T-helper 9 cell (primary cell): Measurements from ENCODE around the gene RIPOR2.
"Not testable (repeated sequence)": the region's sequence is repeated elsewhere in the genome, so short reads cannot be mapped to it uniquely, and the experiment has no call there.

Source experiments
- DNase-seq: peaks from one replicate; pipeline ENCODE4 v3.0.0-alpha.2; 2020

RIPOR2 gene

DNA sequence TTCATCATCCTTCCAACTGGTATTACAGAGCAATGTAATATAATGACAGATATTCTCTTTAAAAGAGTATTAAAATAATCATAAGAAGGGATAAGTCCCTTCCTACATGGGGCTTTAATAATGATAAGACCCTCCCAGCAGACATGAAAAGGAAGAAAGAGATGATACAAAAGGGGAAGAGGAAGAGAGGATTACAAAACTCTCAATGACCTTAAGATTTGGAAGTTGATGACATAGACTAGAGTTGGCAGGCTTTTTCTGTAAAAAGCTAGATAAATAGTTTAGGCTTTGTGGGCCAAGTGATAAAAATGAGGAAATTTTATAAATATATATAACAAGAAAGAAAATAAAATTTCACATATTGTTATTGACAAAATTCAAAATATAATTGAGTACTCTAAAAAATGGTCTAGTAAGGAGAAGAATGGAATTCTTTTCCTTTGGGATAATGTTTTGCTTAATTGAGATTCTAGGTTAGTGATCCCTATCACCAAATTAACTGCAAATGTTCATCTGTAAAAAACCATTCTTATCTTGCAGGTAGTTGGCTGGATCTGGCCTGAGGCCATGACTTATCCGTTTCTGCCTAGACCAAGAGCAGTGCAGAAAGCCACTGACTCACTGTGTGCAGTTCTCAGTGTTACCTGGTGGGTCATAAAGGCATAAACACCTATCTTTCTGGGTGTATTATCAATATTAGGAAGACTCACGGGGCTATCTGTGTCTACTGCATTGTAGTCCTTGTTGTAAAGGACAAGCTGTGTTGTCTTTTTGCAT, 11.0 kb downstream of the RIPOR2 start:
- no peak for DNase-seq

- no peak for DNase-seq
These were observed 11.8 kb downstream of the RIPOR2 start for GRCh38 chr6:24923885-24924401.

DNA sequence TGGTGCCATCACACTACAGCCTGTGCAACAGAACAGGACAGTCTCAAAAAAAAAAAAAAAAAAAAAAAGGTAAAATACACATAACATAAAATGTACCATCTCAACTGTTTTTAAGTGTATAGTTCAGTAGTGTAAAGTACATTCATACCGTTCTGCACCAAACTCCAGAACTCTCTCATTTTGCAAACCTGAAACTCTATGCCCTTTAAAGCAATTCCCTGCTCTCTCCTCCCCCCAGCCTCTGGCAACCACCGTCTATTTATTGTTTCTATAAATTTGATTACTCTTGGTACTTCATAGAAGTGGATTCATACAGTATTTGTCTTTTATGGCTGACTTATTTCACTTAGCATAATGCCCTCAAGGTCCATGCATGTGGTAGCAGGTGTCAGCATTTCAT, 12.9 kb downstream of the RIPOR2 start:
- no peak for DNase-seq

GRCh38 chr6:24922170-24922569, 13.6 kb downstream of the RIPOR2 start:
- DNase-seq: no peak

- DNase-seq: no peak
These were observed 15.6 kb downstream of the RIPOR2 start for GRCh38 chr6:24920136-24920535.

DNA sequence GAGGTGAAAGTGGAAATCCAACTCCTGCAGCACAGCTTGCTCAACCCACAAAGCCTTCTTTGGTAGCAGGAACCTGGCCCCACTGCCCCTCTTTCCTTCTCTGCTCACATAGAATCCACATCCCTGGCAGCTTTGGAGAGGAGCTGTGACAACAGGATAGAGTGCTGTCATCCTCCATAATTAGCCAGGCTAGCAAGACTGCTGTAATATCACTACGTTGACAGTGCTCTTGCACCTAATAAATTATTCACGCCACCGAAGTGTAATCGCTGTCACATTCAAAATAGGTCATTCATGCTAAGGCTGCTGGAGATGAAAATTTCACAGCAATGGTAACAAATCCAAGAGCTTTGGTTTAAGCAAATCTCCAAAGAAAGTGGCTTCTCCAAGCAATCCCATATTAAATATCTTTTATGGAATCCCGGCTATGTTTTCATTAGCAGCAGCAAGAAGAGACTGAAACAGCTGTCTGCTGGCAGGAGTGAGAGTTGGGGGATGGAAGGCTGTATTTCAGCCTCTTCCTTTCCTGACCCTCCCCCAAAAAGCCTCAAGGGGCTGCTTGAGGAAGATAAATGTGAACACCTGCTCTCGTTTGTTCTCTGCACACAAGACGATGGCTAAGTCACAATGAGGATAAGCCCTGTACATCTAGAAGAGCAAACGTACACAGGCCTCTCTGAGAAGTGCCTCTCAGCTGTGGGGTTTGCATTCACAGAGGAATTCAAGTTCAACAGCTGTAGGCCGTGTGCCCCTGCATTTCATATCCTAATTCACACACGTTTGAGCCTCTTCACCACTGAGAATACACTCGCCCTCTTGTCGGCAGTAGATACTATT, 16.5 kb downstream of the RIPOR2 start:
- no peak for DNase-seq

- DNase-seq: no peak
These were observed 17.1 kb downstream of the RIPOR2 start for GRCh38 chr6:24918641-24919055.

DNA sequence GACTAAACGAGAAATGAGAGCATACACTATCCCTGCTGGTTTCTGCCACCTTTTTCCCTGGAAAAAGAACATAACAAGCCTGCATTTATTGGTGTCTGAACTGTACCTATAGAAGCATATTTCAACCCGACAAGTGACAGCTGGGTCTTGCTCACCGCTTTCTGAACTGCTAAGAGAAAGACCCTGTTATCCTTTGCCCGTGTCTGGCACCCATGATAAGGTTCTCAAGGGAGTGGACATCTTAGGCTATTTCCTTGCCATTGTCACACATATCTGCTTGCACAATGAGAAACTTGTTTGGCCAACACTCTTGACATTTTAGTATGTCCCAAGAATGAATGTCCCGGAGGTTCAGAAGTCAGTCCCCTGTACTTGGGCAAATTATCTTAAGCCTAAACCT, 19.3 kb downstream of the RIPOR2 start:
- DNase-seq: no peak

- DNase-seq: no peak
These were observed 20.1 kb downstream of the RIPOR2 start for GRCh38 chr6:24915641-24916040.

DNA sequence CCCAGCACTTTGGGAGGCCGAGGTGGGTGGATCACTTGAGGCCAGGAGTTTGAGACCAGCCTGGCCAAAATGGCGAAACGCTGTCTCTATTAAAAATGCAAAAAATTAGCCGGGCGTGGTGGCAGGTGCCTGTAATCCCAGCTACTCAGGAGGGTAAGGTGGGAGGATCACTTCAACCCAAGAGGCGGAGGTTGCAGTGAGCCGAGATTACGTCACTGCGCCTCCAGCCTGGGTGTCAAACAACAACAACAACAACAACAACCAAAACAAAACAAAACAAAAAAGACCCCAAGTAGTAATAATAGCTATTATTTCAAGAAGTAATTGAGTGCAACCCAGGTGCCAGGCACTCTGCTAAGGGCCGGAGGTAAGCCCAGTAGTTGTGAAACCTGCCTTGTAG, 21.7 kb downstream of the RIPOR2 start:
- not testable (repeated sequence) for DNase-seq

GRCh38 chr6:24911796-24912382, 23.9 kb downstream of the RIPOR2 start:
- DNase-seq: no peak

GRCh38 chr6:24910961-24911725, 24.6 kb downstream of the RIPOR2 start:
- DNase-seq: peak; percentile 50

GRCh38 chr6:24910331-24910960, 25.3 kb downstream of the RIPOR2 start:
- no peak for DNase-seq

DNA sequence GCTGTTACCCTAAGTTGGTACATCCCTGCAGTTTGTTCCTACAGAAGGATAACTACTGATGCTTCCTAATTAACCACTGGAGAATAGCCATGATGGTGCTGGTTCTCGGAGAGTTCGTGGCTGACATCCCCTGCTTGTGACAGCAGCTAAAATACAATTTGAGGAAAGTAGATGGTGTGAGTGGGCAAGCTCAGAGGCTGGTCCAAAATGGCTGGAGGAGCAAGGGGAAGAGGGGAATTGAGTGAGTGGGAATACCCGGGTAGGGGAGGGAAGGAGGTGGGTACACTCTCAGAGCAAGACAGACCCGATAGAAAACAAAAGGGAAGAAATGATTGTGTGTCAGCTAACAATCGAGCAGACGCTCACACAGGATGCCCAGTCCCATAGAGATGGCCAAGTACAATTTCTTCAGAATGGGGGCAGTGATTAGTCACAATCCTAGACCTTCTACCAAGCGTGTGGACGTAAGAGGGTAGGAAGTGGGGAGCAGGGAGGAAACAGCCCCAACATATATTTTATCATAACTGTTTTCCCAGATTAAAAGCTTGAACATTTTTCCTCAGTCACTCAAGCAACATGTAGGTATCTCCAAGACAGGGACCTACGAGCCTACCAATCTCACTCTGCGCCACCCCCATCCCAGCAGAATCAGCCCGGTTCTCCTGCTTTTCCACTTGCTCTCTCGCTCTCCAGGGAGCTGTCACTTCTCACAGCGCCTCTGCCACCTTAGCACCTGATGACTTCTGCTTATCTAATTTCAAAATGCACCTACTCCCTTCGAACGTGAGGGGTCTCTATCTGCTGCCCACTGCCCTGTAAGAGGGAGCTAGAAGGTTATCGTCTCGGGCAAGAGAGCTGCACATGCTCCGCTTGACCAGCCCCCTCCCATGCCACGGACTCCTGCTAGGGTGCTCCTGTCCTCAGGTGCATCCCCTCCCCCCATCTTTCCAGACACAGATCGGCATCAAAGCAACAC, 26.2 kb downstream of the RIPOR2 start:
- no peak for DNase-seq

DNA sequence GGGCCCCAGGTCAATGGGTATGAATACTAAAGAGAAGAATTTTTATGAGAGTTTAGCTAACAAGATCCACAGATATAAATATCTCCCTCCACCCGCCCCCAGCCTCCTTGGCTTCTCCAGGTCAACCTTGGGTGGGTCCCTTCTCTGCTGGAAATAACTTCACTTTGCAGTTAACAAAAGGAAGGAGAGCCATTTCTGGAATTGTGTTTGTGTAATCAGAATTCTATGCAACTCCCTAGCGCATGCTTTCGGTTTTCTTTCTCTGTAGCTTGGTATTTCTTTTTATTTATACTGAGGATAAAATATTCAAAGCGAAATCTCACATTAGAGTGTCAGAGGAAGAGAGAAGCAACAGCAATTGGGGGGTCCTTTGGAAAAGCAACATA, 27.1 kb downstream of the RIPOR2 start:
- DNase-seq: no peak

- no peak for DNase-seq
These were observed 27.7 kb downstream of the RIPOR2 start for GRCh38 chr6:24907919-24908649.

DNA sequence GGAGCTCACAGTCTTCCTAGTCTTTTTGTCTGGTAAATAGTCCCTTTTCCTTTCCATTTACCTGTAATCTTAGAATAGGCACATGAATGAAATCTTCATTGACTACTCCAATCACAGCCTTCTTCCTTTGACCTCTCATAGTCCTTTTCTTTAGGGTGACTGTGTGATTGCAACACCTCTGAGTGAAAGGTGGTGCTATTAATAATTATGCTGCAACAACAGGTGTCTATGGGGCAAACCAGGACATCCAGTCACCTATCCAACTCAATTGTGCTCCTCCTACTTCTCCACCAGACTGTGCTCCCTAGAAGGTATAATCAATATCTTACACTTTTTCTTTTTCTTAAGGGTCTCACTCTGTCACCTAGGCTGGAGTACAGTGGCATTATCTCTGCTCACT, 29.4 kb downstream of the RIPOR2 start:
- DNase-seq: no peak

GRCh38 chr6:24905483-24905882, 30.3 kb downstream of the RIPOR2 start:
- no peak for DNase-seq

GRCh38 chr6:24903681-24904080, 32.1 kb downstream of the RIPOR2 start:
- no peak for DNase-seq

DNA sequence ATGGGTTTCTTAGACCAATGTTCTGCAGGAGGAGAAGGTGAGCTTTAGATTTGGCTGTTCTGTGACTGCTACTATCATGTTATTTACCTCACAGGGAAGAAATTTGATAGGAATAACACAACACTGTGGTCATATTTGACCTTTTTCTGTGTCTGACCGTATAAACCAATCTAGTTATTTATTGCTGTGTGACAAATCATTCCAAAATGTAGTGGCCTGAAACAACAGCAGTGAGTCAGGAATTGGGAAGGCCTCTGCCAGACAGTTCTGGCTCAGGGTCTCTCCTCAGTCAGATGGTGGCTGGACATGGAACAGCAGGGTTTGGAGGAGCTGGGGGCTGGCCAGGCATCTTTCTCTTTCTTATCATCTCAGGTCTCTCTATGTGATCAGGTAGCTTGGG, 33.0 kb downstream of the RIPOR2 start:
- DNase-seq: no peak
